ENCODE results near the gene ROR1.

ROR1 gene

GRCh38 chr1:63951059-63951946 lies 177.5 kb downstream of the ROR1 start:
- H3K27me3 ChIP-seq (ENCODE audit: control insufficient read depth, insufficient read depth, low read length): no peaks in the 10 kb centered on the region
- H3K36me3 ChIP-seq (ENCODE audit: control insufficient read depth, low read depth, low read length): no peaks in the 10 kb centered on the region
- peaks cover 10% of the 10 kb centered on the region for H3K4me1 ChIP-seq (ENCODE audit: control insufficient read depth, low read depth, low read length)
- peaks cover 8% of the 10 kb centered on the region for H3K9me3 ChIP-seq (ENCODE audit: control insufficient read depth, low read depth, low read length)
- H3K4me3 ChIP-seq (ENCODE audit: low read length): no peak overlapping the region
- H3K27ac ChIP-seq (ENCODE audit: low read length): no peak overlapping the region
- no peak overlapping the region for H3K9ac ChIP-seq (ENCODE audit: low read length)

- Histone ChIP-seq H3K27me3 (ENCODE audit: control insufficient read depth, insufficient read depth, low read length) (no peaks in the 10 kb centered on the region), H3K4me3 (ENCODE audit: low read length) (no peak overlapping the region), H3K9me3 (ENCODE audit: control insufficient read depth, low read depth, low read length) (peaks cover 8% of the 10 kb centered on the region), H3K36me3 (ENCODE audit: control insufficient read depth, low read depth, low read length) (no peaks in the 10 kb centered on the region), H3K27ac (ENCODE audit: low read length) (no peak overlapping the region), H3K9ac (ENCODE audit: low read length) (no peak overlapping the region), H3K4me1 (ENCODE audit: control insufficient read depth, low read depth, low read length) (peaks cover 10% of the 10 kb centered on the region)
Observed at GRCh38 chr1:63954187-63954586, 180.4 kb downstream of the ROR1 start.

- Histone ChIP-seq H3K27me3 (ENCODE audit: control insufficient read depth, insufficient read depth, low read length) (no peaks in the 10 kb centered on the region), H3K27ac (ENCODE audit: low read length) (no peak overlapping the region), H3K4me3 (ENCODE audit: low read length) (no peak overlapping the region), H3K9me3 (ENCODE audit: control insufficient read depth, low read depth, low read length) (peaks cover 8% of the 10 kb centered on the region), H3K4me1 (ENCODE audit: control insufficient read depth, low read depth, low read length) (peaks cover 8% of the 10 kb centered on the region), H3K36me3 (ENCODE audit: control insufficient read depth, low read depth, low read length) (no peaks in the 10 kb centered on the region), H3K9ac (ENCODE audit: low read length) (no peak overlapping the region)
Observed at GRCh38 chr1:63955370-63956145, 181.7 kb downstream of the ROR1 start.

- Histone ChIP-seq H3K27me3 (ENCODE audit: control insufficient read depth, insufficient read depth, low read length) (no peaks in the 10 kb centered on the region), H3K36me3 (ENCODE audit: control insufficient read depth, low read depth, low read length) (no peaks in the 10 kb centered on the region), H3K4me3 (ENCODE audit: low read length) (no peak overlapping the region), H3K4me1 (ENCODE audit: control insufficient read depth, low read depth, low read length) (no peaks in the 10 kb centered on the region), H3K9me3 (ENCODE audit: control insufficient read depth, low read depth, low read length) (peaks cover 5% of the 10 kb centered on the region), H3K27ac (ENCODE audit: low read length) (no peak overlapping the region), H3K9ac (ENCODE audit: low read length) (no peak overlapping the region)
Observed at GRCh38 chr1:63958556-63958955, 184.7 kb downstream of the ROR1 start.

- Histone ChIP-seq H3K27ac (ENCODE audit: low read length) (no peak overlapping the region), H3K4me1 (ENCODE audit: control insufficient read depth, low read depth, low read length) (no peaks in the 10 kb centered on the region), H3K9ac (ENCODE audit: low read length) (no peak overlapping the region), H3K27me3 (ENCODE audit: control insufficient read depth, insufficient read depth, low read length) (no peaks in the 10 kb centered on the region), H3K36me3 (ENCODE audit: control insufficient read depth, low read depth, low read length) (no peaks in the 10 kb centered on the region), H3K9me3 (ENCODE audit: control insufficient read depth, low read depth, low read length) (no peaks in the 10 kb centered on the region), H3K4me3 (ENCODE audit: low read length) (no peak overlapping the region)
Observed at GRCh38 chr1:63960326-63960725, 186.5 kb downstream of the ROR1 start.

GRCh38 chr1:63966016-63966415 lies 192.2 kb downstream of the ROR1 start:
- Histone ChIP-seq H3K9me3 (ENCODE audit: control insufficient read depth, low read depth, low read length) (no peaks in the 10 kb centered on the region), H3K4me3 (ENCODE audit: low read length) (no peak overlapping the region), H3K36me3 (ENCODE audit: control insufficient read depth, low read depth, low read length) (no peaks in the 10 kb centered on the region), H3K27ac (ENCODE audit: low read length) (no peak overlapping the region), H3K9ac (ENCODE audit: low read length) (no peak overlapping the region), H3K4me1 (ENCODE audit: control insufficient read depth, low read depth, low read length) (peaks cover 3% of the 10 kb centered on the region), H3K27me3 (ENCODE audit: control insufficient read depth, insufficient read depth, low read length) (no peaks in the 10 kb centered on the region)

GRCh38 chr1:63967901-63968300 lies 194.1 kb downstream of the ROR1 start:
- Histone ChIP-seq H3K9me3 (ENCODE audit: control insufficient read depth, low read depth, low read length) (no peaks in the 10 kb centered on the region), H3K9ac (ENCODE audit: low read length) (no peak overlapping the region), H3K27me3 (ENCODE audit: control insufficient read depth, insufficient read depth, low read length) (no peaks in the 10 kb centered on the region), H3K27ac (ENCODE audit: low read length) (no peak overlapping the region), H3K4me3 (ENCODE audit: low read length) (no peak overlapping the region), H3K4me1 (ENCODE audit: control insufficient read depth, low read depth, low read length) (peaks cover 3% of the 10 kb centered on the region), H3K36me3 (ENCODE audit: control insufficient read depth, low read depth, low read length) (no peaks in the 10 kb centered on the region)

GRCh38 chr1:63968663-63969440 lies 195.0 kb downstream of the ROR1 start:
- H3K27ac ChIP-seq (ENCODE audit: low read length): no peak overlapping the region
- no peaks in the 10 kb centered on the region for H3K9me3 ChIP-seq (ENCODE audit: control insufficient read depth, low read depth, low read length)
- no peak overlapping the region for H3K4me3 ChIP-seq (ENCODE audit: low read length)
- no peak overlapping the region for H3K9ac ChIP-seq (ENCODE audit: low read length)
- peaks cover 3% of the 10 kb centered on the region for H3K4me1 ChIP-seq (ENCODE audit: control insufficient read depth, low read depth, low read length)
- no peaks in the 10 kb centered on the region for H3K27me3 ChIP-seq (ENCODE audit: control insufficient read depth, insufficient read depth, low read length)
- no peaks in the 10 kb centered on the region for H3K36me3 ChIP-seq (ENCODE audit: control insufficient read depth, low read depth, low read length)

- H3K27ac ChIP-seq (ENCODE audit: low read length): no peak overlapping the region
- peaks cover 3% of the 10 kb centered on the region for H3K4me1 ChIP-seq (ENCODE audit: control insufficient read depth, low read depth, low read length)
- H3K9me3 ChIP-seq (ENCODE audit: control insufficient read depth, low read depth, low read length): no peaks in the 10 kb centered on the region
- H3K4me3 ChIP-seq (ENCODE audit: low read length): no peak overlapping the region
- no peak overlapping the region for H3K9ac ChIP-seq (ENCODE audit: low read length)
- no peaks in the 10 kb centered on the region for H3K36me3 ChIP-seq (ENCODE audit: control insufficient read depth, low read depth, low read length)
- no peaks in the 10 kb centered on the region for H3K27me3 ChIP-seq (ENCODE audit: control insufficient read depth, insufficient read depth, low read length)
Observed at GRCh38 chr1:63969441-63969901, 195.7 kb downstream of the ROR1 start.

- no peaks in the 10 kb centered on the region for H3K27me3 ChIP-seq (ENCODE audit: control insufficient read depth, insufficient read depth, low read length)
- H3K4me3 ChIP-seq (ENCODE audit: low read length): no peak overlapping the region
- H3K4me1 ChIP-seq (ENCODE audit: control insufficient read depth, low read depth, low read length): no peaks in the 10 kb centered on the region
- H3K9ac ChIP-seq (ENCODE audit: low read length): no peak overlapping the region
- no peak overlapping the region for H3K27ac ChIP-seq (ENCODE audit: low read length)
- H3K36me3 ChIP-seq (ENCODE audit: control insufficient read depth, low read depth, low read length): no peaks in the 10 kb centered on the region
- no peaks in the 10 kb centered on the region for H3K9me3 ChIP-seq (ENCODE audit: control insufficient read depth, low read depth, low read length)
Observed at GRCh38 chr1:63971557-63971956, 197.7 kb downstream of the ROR1 start.

GRCh38 chr1:63973005-63973419 lies 199.2 kb downstream of the ROR1 start:
- H3K4me1 ChIP-seq (ENCODE audit: control insufficient read depth, low read depth, low read length): no peaks in the 10 kb centered on the region
- H3K4me3 ChIP-seq (ENCODE audit: low read length): no peak overlapping the region
- no peak overlapping the region for H3K27ac ChIP-seq (ENCODE audit: low read length)
- H3K9me3 ChIP-seq (ENCODE audit: control insufficient read depth, low read depth, low read length): no peaks in the 10 kb centered on the region
- no peaks in the 10 kb centered on the region for H3K36me3 ChIP-seq (ENCODE audit: control insufficient read depth, low read depth, low read length)
- H3K27me3 ChIP-seq (ENCODE audit: control insufficient read depth, insufficient read depth, low read length): no peaks in the 10 kb centered on the region
- no peak overlapping the region for H3K9ac ChIP-seq (ENCODE audit: low read length)

Measured in iPS-18a (cell line).